DND-41 (cell line): ENCODE data around the gene SIL1.
"Not testable (repeated sequence)": the region's sequence is repeated elsewhere in the genome, so short reads cannot be mapped to it uniquely, and the experiment has no call there.

Source experiments
- ATAC-seq: fragments of 200-7000 bp; cut with Tn5 transposase; 3 replicates; pipeline ENCODE4 v1.9.1; 2021; ENCODE audit warnings: low read depth; ENCODE audit not compliant: insufficient read depth
- DNase-seq: peaks from one replicate; pipeline ENCODE4 v3.0.0-alpha.2; 2020
- H2AFZ ChIP-seq: 2 replicates; pipeline ENCODE4 v1.6.0; 2012; ENCODE audit warnings: low read depth, low read length
- H3K27ac ChIP-seq: 2 replicates; pipeline ENCODE4 v1.5.1; 2012; ENCODE audit warnings: low read length, inconsistent platforms
- H3K27me3 ChIP-seq: fragments of 200-600 bp; sonication (generic); 2 replicates; pipeline ENCODE4 v1.6.0; 2012; ENCODE audit warnings: low read length, mild to moderate bottlenecking, inconsistent platforms; ENCODE audit not compliant: insufficient read depth, poor library complexity
- H3K36me3 ChIP-seq: 2 replicates; pipeline ENCODE4 v1.5.1; 2012; ENCODE audit warnings: low read length, inconsistent platforms; ENCODE audit not compliant: insufficient read depth
- H3K4me1 ChIP-seq: 2 replicates; pipeline ENCODE4 v1.5.1; 2012; ENCODE audit warnings: mild to moderate bottlenecking, low read length; ENCODE audit not compliant: insufficient read depth
- H3K4me2 ChIP-seq: 2 replicates; pipeline ENCODE4 v1.6.0; 2012; ENCODE audit warnings: mild to moderate bottlenecking, moderate library complexity, low read length, inconsistent platforms; ENCODE audit not compliant: insufficient read depth
- H3K4me3 ChIP-seq, 2 experiments: fragments of 200-600 bp in 1 of 2; shearing (Covaris generic) in 1 of 2; 2 replicates each; pipeline ENCODE4 v1.5.1; 2012 to 2016; ENCODE audit warnings: inconsistent platforms in 2 of 2, low read length in 2 of 2, mild to moderate bottlenecking in 2 of 2, low read depth in 1 of 2, moderate library complexity in 1 of 2
- H3K79me2 ChIP-seq: 2 replicates; pipeline ENCODE4 v1.6.0; 2012; ENCODE audit warnings: low read length, inconsistent platforms; ENCODE audit not compliant: insufficient read depth
- H3K9ac ChIP-seq: 2 replicates; pipeline ENCODE4 v1.6.0; 2012; ENCODE audit warnings: low read depth, mild to moderate bottlenecking, inconsistent platforms, low read length, moderate library complexity
- H3K9me3 ChIP-seq: 2 replicates; pipeline ENCODE4 v1.5.1; 2012; ENCODE audit warnings: low read length, moderate library complexity, mild to moderate bottlenecking, inconsistent platforms; ENCODE audit not compliant: insufficient read depth, severe bottlenecking
- H4K20me1 ChIP-seq: 2 replicates; pipeline ENCODE4 v1.6.0; 2012; ENCODE audit warnings: low read length; ENCODE audit not compliant: insufficient read depth
- CTCF ChIP-seq: IDR thresholded peaks from 2 replicates; pipeline ENCODE4 v1.5.1; 2012; ENCODE audit warnings: borderline replicate concordance, low read length, moderate library complexity, mild to moderate bottlenecking; ENCODE audit not compliant: poor library complexity, severe bottlenecking; ENCODE audit errors: extremely low read depth
- EZH2 ChIP-seq: IDR thresholded peaks from 3 replicates; pipeline ENCODE4 v1.6.1; 2012; ENCODE audit warnings: borderline replicate concordance, low read depth, mild to moderate bottlenecking, moderate library complexity, low read length, inconsistent platforms; ENCODE audit not compliant: severe bottlenecking

Gene SIL1

GRCh38 chr5:139117342-139117884 is 80.8 kb downstream of the SIL1 start:
- Histone ChIP-seq H2AFZ (no peak overlapping the region), H3K79me2 (no peaks in the 10 kb centered on the region), H4K20me1 (no peaks in the 10 kb centered on the region), H3K27me3 (no peaks in the 10 kb centered on the region), H3K9me3 (no peaks in the 10 kb centered on the region), H3K4me1 (no peaks in the 10 kb centered on the region), H3K4me3 (no peak overlapping the region), H3K36me3 (peaks cover 63% of the 10 kb centered on the region), H3K27ac (no peak overlapping the region), H3K4me2 (no peak overlapping the region), H3K9ac (no peak overlapping the region)
- no peak for ATAC-seq
- DNase-seq, result no peak
- TF ChIP-seq EZH2 (no peak), CTCF (no peak)

DNA sequence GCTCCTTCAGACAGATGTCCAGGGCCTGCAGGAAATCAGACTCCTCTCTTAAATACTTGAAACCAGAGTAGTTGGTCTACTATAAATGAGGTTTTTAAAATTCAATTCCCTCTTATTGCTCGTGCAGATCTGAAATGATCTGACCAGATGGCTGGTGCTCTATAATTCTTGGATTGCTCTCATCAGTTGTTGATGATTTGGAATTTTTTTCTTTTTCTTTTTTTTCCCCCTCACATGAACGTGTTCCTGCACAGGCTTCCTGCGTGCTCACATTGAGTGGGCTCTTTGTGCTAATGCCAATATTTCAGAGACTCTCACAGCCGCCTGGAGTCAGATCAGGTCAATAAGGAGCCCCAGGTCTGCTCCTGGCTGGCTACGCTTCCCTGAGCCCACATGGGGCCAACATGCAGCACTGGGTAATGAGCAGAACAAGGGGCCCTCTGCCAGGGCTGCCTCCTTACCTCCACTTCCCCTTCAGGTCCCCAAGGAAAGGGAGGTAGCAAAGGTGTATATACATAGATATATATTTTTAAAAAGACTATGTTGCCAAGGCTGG is 82.0 kb downstream of the SIL1 start:
- no peak for DNase-seq
- Histone ChIP-seq H3K4me3 (no peak overlapping the region), H3K27ac (no peak overlapping the region), H3K4me2 (no peak overlapping the region), H3K79me2 (no peaks in the 10 kb centered on the region), H3K4me1 (no peaks in the 10 kb centered on the region), H3K36me3 (peaks cover 60% of the 10 kb centered on the region), H2AFZ (no peak overlapping the region), H4K20me1 (no peaks in the 10 kb centered on the region), H3K9me3 (no peaks in the 10 kb centered on the region), H3K9ac (no peak overlapping the region), H3K27me3 (no peaks in the 10 kb centered on the region)
- ATAC-seq, result no peak
- TF ChIP-seq EZH2, result no peak
- no peak for TF ChIP-seq CTCF

DNA sequence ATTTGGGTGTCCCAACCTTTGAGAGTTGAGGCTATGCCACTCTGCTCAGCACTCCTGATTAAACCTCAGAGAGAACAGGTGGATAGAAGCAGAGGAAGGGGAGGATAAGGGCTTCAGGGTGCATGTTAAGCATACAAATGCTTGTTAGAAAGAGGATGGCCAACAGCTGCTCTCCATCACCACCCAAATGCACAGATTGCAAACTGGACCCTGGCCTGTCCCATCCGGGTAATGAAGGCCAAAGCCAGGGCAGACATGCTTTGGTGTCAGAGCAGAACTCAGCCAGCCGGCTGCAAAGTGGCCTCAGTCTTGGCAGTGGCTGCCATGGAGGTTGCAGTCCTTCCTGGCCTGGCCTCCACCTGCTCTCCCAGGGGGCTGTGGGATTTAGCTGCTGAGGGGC is 84.3 kb downstream of the SIL1 start:
- no peaks in the 10 kb centered on the region for H3K4me1 ChIP-seq
- H3K9me3 ChIP-seq, result no peaks in the 10 kb centered on the region

GRCh38 chr5:139112362-139112761 is 85.8 kb downstream of the SIL1 start:
- not testable (repeated sequence) for H3K4me2 ChIP-seq, DNase-seq, H3K9ac ChIP-seq, H3K4me3 ChIP-seq, H3K27me3 ChIP-seq, H3K4me1 ChIP-seq, H3K27ac ChIP-seq, H4K20me1 ChIP-seq, H3K9me3 ChIP-seq, H3K79me2 ChIP-seq, ATAC-seq, H2AFZ ChIP-seq
- H3K36me3 ChIP-seq, result peaks cover 22% of the 10 kb centered on the region

More for the DNA sequence above, 84.3 kb downstream of the SIL1 start:
- TF ChIP-seq CTCF (no peak), EZH2 (no peak)
- Histone ChIP-seq H3K27me3 (no peaks in the 10 kb centered on the region), H3K4me3 (no peak overlapping the region), H2AFZ (no peak overlapping the region), H3K27ac (no peak overlapping the region), H3K4me2 (no peak overlapping the region), H3K9ac (no peak overlapping the region), H3K79me2 (no peaks in the 10 kb centered on the region), H3K36me3 (peaks cover 37% of the 10 kb centered on the region), H4K20me1 (no peaks in the 10 kb centered on the region)
- DNase-seq, result no peak
- ATAC-seq, result no peak
